ENCODE data around the gene GALNT10. TPM values are rescaled to one million over a fixed set of nuclear protein-coding genes. Genes with fewer than 3 reads are reported as not detected.
A peak's percentile ranks its signal among the peaks of the same experiment; 100 is the strongest.

Gene GALNT10
- total RNA-seq, 1 donor from 2014 or later, result 178 TPM

DNA sequence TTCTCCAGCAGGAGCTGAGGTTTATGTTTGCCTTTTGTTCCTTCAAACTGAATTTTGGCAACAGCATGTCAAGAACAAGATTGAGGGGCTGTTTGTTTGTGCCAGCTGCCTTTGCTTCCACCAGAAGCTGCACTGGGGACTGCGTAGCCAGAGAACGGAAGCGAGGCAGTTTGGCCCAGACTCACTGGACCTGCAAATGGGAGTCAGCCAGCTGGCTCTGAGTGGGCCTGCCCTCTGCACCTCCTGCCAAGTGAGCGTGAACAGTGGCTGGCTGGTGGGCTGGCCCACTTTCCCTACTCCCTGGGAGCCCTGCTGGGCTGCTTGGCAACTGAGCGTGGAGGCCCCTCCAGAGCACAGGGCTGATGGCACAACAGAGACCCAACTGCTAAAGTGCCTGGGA is 111.6 kb downstream of the GALNT10 start:
- Mint-ChIP-seq H3K36me3 (ENCODE audit: unreplicated experiment) (peaks cover 78% of the 10 kb centered on the region), H3K27ac (ENCODE audit: unreplicated experiment) (no peak overlapping the region), H3K4me1 (ENCODE audit: unreplicated experiment) (peaks cover 1% of the 10 kb centered on the region), H3K9me3 (ENCODE audit: unreplicated experiment) (peaks cover 35% of the 10 kb centered on the region), H3K27me3 (ENCODE audit: unreplicated experiment) (no peaks in the 10 kb centered on the region), H3K4me3 (ENCODE audit: unreplicated experiment) (no peak overlapping the region)
- peak; percentile 76 for DNase-seq (ENCODE audit: extremely low spot score, unreplicated experiment)
- TF ChIP-seq, protein P1, sequence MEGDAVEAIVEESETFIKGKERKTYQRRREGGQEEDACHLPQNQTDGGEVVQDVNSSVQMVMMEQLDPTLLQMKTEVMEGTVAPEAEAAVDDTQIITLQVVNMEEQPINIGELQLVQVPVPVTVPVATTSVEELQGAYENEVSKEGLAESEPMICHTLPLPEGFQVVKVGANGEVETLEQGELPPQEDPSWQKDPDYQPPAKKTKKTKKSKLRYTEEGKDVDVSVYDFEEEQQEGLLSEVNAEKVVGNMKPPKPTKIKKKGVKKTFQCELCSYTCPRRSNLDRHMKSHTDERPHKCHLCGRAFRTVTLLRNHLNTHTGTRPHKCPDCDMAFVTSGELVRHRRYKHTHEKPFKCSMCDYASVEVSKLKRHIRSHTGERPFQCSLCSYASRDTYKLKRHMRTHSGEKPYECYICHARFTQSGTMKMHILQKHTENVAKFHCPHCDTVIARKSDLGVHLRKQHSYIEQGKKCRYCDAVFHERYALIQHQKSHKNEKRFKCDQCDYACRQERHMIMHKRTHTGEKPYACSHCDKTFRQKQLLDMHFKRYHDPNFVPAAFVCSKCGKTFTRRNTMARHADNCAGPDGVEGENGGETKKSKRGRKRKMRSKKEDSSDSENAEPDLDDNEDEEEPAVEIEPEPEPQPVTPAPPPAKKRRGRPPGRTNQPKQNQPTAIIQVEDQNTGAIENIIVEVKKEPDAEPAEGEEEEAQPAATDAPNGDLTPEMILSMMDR (IDR thresholded peaks at IDR 0.05), result no peak

DNA sequence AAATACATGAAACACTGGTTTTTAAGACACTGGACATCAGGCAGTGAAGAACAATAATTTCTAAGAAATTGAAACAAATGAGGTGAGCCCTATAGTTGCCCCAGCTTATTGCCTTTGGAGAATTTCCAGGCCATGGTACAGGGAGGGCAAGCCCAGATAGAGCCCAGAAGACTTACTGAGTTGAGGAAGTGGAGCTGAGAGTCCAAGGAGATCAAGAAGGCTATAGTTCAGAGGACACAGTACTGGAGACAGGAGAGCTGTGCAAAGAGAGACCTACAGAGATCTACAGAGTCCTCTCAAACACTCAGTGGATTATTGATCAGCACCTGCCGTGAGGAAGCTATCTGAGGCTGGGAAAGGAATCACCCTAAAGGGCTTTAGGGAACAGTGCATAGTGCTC is 112.6 kb downstream of the GALNT10 start:
- no peak overlapping the region for H3K27ac Mint-ChIP-seq (ENCODE audit: unreplicated experiment)
- peaks cover 35% of the 10 kb centered on the region for H3K9me3 Mint-ChIP-seq (ENCODE audit: unreplicated experiment)
- H3K4me3 Mint-ChIP-seq (ENCODE audit: unreplicated experiment), result no peak overlapping the region
- H3K36me3 Mint-ChIP-seq (ENCODE audit: unreplicated experiment), result peaks cover 69% of the 10 kb centered on the region
- peak; percentile 5 for DNase-seq (ENCODE audit: extremely low spot score, unreplicated experiment)
- TF ChIP-seq, protein P1 (IDR thresholded peaks at IDR 0.05), result no peak
- H3K4me1 Mint-ChIP-seq (ENCODE audit: unreplicated experiment), result peaks cover 4% of the 10 kb centered on the region
- H3K27me3 Mint-ChIP-seq (ENCODE audit: unreplicated experiment), result no peaks in the 10 kb centered on the region

GRCh38 chr5:154308443-154309370 is 118.2 kb downstream of the GALNT10 start:
- TF ChIP-seq, protein P1 (IDR thresholded peaks at IDR 0.05), result no peak
- H3K4me3 Mint-ChIP-seq (ENCODE audit: unreplicated experiment), result no peak overlapping the region
- H3K27me3 Mint-ChIP-seq (ENCODE audit: unreplicated experiment), result no peaks in the 10 kb centered on the region
- H3K9me3 Mint-ChIP-seq (ENCODE audit: unreplicated experiment), result peaks cover 28% of the 10 kb centered on the region
- H3K36me3 Mint-ChIP-seq (ENCODE audit: unreplicated experiment), result peaks cover 34% of the 10 kb centered on the region
- DNase-seq (ENCODE audit: extremely low spot score, unreplicated experiment), result no peak
- peak overlapping the region; percentile 65 for H3K27ac Mint-ChIP-seq (ENCODE audit: unreplicated experiment)
- peaks cover 44% of the 10 kb centered on the region for H3K4me1 Mint-ChIP-seq (ENCODE audit: unreplicated experiment)

- peak; percentile 25 for DNase-seq (ENCODE audit: extremely low spot score, unreplicated experiment)
- peak overlapping the region; percentile 65 for H3K27ac Mint-ChIP-seq (ENCODE audit: unreplicated experiment)
- H3K36me3 Mint-ChIP-seq (ENCODE audit: unreplicated experiment), result peaks cover 28% of the 10 kb centered on the region
- TF ChIP-seq, protein P1 (IDR thresholded peaks at IDR 0.05), result no peak
- no peak overlapping the region for H3K4me3 Mint-ChIP-seq (ENCODE audit: unreplicated experiment)
- peaks cover 21% of the 10 kb centered on the region for H3K9me3 Mint-ChIP-seq (ENCODE audit: unreplicated experiment)
- no peaks in the 10 kb centered on the region for H3K27me3 Mint-ChIP-seq (ENCODE audit: unreplicated experiment)
- peaks cover 44% of the 10 kb centered on the region for H3K4me1 Mint-ChIP-seq (ENCODE audit: unreplicated experiment)
Observed at GRCh38 chr5:154309371-154309745, 118.8 kb downstream of the GALNT10 start.

DNA sequence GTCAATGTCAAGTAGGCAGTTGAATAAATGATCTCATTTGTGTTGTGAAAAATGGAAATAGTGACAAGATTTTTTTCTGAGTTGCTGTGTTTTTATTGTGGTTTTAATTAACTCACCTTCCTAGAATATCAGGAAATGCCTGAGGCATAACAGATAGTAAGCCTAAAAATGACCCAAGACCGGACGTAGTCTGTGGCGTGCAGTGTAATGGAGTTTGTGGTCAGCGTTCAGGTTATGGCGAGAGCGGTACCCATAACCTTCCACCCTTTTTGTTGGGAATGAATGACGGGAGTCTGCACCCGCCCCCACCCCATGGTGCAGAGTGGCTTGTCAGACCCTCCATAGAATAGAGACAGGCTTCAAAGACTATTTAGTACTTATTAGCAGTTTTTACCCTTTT is 119.3 kb downstream of the GALNT10 start:
- peak; percentile 51 for DNase-seq (ENCODE audit: extremely low spot score, unreplicated experiment)
- peaks cover 17% of the 10 kb centered on the region for H3K9me3 Mint-ChIP-seq (ENCODE audit: unreplicated experiment)
- H3K36me3 Mint-ChIP-seq (ENCODE audit: unreplicated experiment), result peaks cover 23% of the 10 kb centered on the region
- TF ChIP-seq, protein P1 (IDR thresholded peaks at IDR 0.05), result no peak
- peak overlapping the region; percentile 65 for H3K27ac Mint-ChIP-seq (ENCODE audit: unreplicated experiment)
- H3K4me3 Mint-ChIP-seq (ENCODE audit: unreplicated experiment), result no peak overlapping the region
- H3K4me1 Mint-ChIP-seq (ENCODE audit: unreplicated experiment), result peaks cover 44% of the 10 kb centered on the region
- H3K27me3 Mint-ChIP-seq (ENCODE audit: unreplicated experiment), result no peaks in the 10 kb centered on the region
